Omental fat pad (tissue), 4 donors: Measurements from ENCODE around the gene C2orf68. TPM values are rescaled to one million over a fixed set of nuclear protein-coding genes. Genes with fewer than 3 reads are reported as not detected.
A peak's percentile ranks its signal among the peaks of the same experiment; 100 is the strongest.

Source experiments
- ATAC-seq: fragments of 150-250 bp; one replicate; pipeline ENCODE4 v1.9.1; 2016; ENCODE audit warnings: mild to moderate bottlenecking, moderate library complexity; ENCODE audit not compliant: low FRiP score
- DNase-seq: peaks from one replicate; pipeline ENCODE4 v3.0.0-alpha.2; 2019; ENCODE audit warnings: low spot score
- CTCF ChIP-seq, 3 donors: fragments of 450-650 bp; IDR thresholded peaks; one replicate each; pipeline ENCODE4 v1.5.1; 2016 to 2017; ENCODE audit warnings: antibody characterized with exemption in 3 of 3, mild to moderate bottlenecking in 3 of 3, moderate library complexity in 2 of 3
- total RNA-seq, 4 donors: library from RNA; depleted of rRNA; stranded (reverse); fragments of >200 nt; gene quantifications; one replicate each; pipeline ENCODE4 v1.1.0, GENCODE V29; 2016

Gene C2orf68
- total RNA-seq, 4 donors from 2014 or later: 7.9 to 19.5 (median 12.8) TPM

DNA sequence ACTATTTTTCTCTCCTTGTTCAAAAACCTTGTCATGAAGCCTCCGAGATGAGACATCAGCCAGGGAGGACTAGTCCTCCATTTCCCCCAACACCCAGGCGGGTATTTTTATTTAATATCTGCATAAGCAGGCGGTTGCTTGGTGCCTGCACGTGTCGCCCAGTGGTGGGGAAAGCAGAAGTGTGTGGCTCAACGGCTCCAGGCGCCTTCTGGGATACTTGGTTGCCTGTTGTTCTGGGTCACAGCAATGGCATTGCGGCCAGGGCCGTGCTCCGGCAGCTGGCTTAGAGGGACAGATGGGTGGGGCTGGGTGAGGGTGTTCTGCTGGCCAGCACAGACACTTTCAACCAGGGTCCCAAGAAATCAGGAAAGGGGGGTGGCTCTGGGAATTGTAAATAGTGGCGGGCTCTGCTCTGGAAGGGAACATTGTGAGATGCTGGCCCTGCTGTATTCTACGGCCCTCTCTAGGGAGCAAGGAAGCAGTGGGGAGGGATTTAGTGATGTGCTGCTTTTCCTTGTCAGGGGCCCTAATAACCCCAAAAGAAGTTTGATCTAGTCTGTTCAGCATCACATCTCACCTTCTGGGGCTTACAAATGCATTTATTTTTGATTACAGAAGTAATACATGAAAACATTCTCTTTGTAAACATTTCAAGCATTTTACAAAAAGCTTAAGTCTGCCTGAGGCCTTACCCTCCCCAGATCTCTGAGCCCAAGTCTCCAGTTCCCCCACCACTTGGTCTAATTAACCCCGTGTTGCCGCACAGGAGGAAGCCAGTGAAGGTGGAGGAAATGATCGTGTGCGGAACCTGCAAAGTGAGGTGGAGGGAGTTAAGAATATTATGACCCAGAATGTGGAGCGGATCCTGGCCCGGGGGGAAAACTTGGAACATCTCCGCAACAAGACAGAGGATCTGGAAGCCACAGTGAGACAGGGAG is 33.4 kb downstream of the C2orf68 start:
- peak; percentile 41 for ATAC-seq
- no peak for DNase-seq
- TF ChIP-seq CTCF (IDR thresholded peaks at IDR 0.05): no peak

DNA sequence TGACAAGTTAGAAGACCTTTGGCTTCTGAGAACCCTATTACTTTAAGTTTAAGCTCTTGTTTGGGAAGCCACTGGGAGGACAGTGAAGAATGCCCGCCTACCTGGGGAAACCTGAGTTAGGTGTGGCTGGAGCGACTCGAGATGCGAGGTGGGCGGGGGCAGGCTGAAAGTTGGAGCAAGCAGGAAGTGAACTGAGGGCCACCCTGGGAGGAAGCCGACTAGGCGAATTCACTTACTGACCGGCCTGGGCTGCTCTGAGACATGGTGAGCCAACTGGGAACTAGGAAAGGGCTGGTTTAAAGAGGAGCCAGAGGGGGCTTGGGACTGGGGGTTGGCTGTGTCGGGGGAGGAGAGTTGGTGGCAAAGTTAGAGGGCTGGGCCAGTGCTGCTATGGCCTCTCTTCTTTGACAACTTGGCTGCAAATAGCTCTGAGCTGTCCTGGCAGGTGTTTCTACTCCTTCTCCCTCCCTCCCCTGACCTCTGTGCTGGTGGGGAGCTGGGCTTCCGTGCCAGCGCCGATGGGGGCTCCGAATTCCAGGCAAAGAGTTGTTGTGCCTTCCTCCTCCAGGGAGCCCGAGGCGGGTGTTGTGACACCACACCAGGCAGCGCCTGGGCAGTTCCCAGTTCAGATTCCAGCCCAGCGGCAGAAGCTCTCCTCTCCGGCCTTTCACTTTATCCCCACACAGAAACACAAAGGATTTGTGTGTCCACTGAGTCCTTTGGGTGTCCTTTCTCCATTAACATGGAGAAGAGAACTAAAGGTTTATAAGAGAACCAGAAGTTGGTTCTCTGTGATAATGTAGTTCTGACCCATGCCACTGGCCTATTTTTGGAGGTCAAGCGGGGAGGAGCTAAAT is 34.3 kb downstream of the C2orf68 start, which contains the start of gene VAMP8:
VAMP8 (plus strand) TSS at position 201 of the 857 bp plus-strand sequence; CDS start at position 262, 61 bp downstream.
- DNase-seq: no peak
- ATAC-seq: peak; percentile 49
- TF ChIP-seq CTCF (IDR thresholded peaks at IDR 0.05): no peak

DNA sequence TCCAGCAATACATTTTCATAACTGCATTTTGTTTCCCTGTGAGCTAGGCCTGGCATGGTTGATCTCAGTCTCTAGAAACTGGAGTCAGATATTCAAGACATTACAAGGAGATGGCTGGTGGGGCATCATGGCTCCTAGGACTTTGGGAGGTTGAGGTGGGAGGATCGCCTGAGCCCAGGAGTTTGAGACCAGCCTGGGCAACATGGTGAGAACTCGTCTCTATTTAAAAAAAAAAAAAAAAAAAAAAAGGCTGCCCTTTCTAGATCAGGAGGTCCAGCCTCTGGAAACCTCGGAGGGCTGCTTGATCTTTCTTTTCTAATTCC is 34.8 kb downstream of the C2orf68 start:
- no peak for DNase-seq
- TF ChIP-seq CTCF (IDR thresholded peaks at IDR 0.05): no peak
- no peak for ATAC-seq

- DNase-seq: no peak
- TF ChIP-seq CTCF (IDR thresholded peaks at IDR 0.05): no peak
- no peak for ATAC-seq
Observed at GRCh38 chr2:85575739-85576138, 36.1 kb downstream of the C2orf68 start.

- DNase-seq: no peak
- ATAC-seq: no peak
- no peak for TF ChIP-seq CTCF (IDR thresholded peaks at IDR 0.05)
Observed at GRCh38 chr2:85566265-85566664, 45.6 kb downstream of the C2orf68 start.

DNA sequence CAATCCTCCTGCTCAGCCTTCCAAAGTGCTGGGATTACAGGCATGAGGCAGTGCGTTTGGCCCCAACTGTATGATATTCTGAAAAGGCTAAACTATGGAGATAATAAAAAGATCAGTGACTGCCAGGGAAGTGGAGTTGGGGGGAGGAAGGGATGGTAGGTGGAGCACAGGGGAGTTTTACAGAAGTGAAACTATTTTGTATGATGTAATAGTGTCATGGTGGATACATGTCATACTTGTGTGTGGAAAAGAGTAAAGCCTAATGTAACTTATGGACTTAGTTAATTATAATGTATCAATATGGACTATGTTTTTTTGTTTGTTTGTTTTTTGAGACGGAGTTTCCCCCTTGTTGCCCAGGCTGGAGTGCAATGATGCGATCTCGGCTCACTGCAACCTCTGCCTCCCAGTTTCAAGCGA is 47.7 kb downstream of the C2orf68 start:
- TF ChIP-seq CTCF (IDR thresholded peaks at IDR 0.05): no peak
- ATAC-seq: no peak
- DNase-seq: no peak
